ENCODE results near the gene YJEFN3. TPM values are rescaled to one million over a fixed set of nuclear protein-coding genes. Genes with fewer than 3 reads are reported as not detected.

Gene YJEFN3
- 15.0 and 18.1 TPM in 2 replicates for total RNA-seq
- long read RNA-seq = 0 reads

DNA sequence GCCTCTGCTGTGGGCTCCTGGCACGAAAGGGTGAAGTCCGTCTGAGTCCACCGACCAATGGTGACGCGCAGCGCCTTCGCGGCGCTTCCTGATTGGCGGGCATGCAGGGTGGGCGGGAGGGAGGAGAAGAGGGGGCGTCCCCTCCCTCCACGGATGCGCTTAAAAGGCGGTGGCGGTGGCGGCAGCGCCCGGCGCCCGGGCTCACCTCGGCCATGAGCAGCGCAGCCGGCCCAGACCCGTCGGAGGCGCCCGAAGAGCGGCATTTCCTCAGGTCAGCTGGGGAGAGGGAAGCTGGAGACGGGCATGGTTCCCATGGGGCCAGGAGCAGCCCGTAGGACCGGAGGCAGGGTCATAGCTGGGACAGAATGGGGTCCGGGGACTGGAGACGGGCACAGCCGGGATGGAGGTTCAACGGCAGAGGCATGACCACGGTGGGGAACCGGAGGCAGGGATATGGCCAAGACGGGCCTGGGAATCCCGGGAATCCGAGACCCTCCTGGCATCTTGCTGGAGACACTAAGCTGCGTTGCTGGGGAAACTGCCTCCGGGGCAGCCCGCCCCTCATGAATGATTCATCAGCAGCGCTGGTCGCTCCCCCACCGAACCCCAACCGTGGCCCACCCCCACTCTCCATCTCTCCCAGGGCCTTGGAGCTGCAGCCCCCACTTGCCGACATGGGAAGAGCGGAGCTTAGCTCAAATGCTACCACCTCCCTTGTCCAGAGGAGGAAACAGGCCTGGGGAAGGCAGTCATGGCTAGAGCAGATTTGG lies at the start of gene YJEFN3:
Gene YJEFN3 (plus strand): TSS at position 191 of the 770 bp plus-strand sequence. CDS start 22 bp downstream, at position 213.
- DNase-seq (ENCODE audit: low read depth, low spot score) = no peak
- Mint-ChIP-seq H3K36me3 (ENCODE audit: low read depth) (peaks cover 4% of the 10 kb centered on the region), H3K9me3 (no peaks in the 10 kb centered on the region), H3K4me3 (peak within 1 kb of the TSS; percentile 32), H3K4me1 (peaks cover 48% of the 10 kb centered on the region), H3K27me3 (ENCODE audit: low read depth) (peaks cover 6% of the 10 kb centered on the region), H3K27ac (ENCODE audit: unreplicated experiment) (peak within 1 kb of the TSS; percentile 67)
- no peak for TF ChIP-seq CTCF (conservative IDR thresholded peaks at IDR 0.05)

DNA sequence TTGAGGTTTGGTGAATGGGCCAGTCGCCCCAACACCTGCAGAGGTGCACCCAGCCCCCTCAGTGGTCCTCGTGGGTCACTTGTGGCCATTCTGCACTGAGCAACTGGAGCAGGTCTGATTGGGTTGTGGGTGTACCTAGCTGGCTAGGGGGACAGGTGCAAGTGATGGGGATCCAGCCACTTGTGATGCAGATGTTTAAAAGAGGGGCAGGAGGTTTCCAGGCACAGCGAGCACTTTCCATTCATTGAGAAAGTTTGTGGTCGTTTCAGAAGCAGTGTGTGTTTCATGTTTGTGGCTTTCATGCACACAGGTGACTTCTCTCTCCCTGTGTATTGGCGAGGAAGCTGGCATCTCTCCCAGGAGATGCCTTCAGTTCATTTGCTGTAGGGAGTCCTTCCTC lies 48.0 kb upstream of the YJEFN3 start:
- Mint-ChIP-seq H3K4me3 (no peak overlapping the region), H3K4me1 (peaks cover 15% of the 10 kb centered on the region), H3K27me3 (ENCODE audit: low read depth) (no peaks in the 10 kb centered on the region), H3K27ac (ENCODE audit: unreplicated experiment) (peak overlapping the region; percentile 81), H3K9me3 (no peaks in the 10 kb centered on the region), H3K36me3 (ENCODE audit: low read depth) (no peaks in the 10 kb centered on the region)
- no peak for DNase-seq (ENCODE audit: low read depth, low spot score)
- TF ChIP-seq CTCF (conservative IDR thresholded peaks at IDR 0.05) = no peak

GRCh38 chr19:19482809-19483596 lies 45.7 kb upstream of the YJEFN3 start:
- Mint-ChIP-seq H3K4me3 (peak overlapping the region; percentile 34), H3K4me1 (peaks cover 18% of the 10 kb centered on the region)
- DNase-seq (ENCODE audit: low read depth, low spot score) = no peak

DNA sequence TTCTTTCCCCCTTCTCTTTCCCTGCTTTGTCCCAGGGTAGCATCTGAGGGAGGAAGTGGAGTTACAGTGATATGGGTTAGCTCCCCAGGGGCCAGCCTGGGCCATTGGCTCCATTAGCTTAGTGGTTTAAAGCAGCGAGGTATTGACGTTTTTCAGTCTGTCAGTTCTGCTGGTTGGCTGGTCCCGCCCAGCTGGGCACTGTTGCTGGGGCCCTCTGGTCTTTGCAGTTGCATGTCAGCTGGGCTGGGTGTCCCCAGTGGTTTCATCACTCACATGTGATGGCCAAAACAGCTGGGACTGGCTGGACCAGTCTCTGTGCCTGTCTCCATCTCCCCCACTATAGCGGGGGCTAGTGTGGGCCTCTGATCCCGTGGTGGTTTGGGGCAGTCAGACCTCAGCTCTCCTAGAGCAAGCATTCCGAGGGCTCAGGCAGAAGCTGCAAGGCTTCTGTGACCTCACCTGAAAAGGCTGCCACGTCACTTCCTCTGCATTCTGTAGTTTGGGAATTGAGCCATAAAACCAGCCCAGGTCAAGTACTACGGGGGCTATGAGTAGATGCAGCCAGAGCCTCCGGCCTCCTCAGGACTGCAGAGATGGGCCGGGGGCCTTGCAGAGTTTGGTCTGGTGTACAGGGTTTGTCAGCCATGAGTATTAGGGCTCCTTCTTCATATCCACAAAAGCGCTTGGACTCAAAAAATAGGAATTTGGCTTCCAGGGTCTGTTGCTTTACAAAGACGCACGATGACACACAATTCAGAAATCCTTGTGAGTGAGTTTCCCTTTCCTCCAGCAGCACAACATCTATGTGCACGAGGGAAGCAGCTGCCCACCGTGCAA lies 43.3 kb upstream of the YJEFN3 start:
- DNase-seq (ENCODE audit: low read depth, low spot score) = no peak
- TF ChIP-seq CTCF (conservative IDR thresholded peaks at IDR 0.05) = no peak
- Mint-ChIP-seq H3K36me3 (ENCODE audit: low read depth) (no peaks in the 10 kb centered on the region), H3K4me1 (peaks cover 39% of the 10 kb centered on the region), H3K27ac (ENCODE audit: unreplicated experiment) (peak overlapping the region; percentile 54), H3K4me3 (no peak overlapping the region), H3K27me3 (ENCODE audit: low read depth) (no peaks in the 10 kb centered on the region), H3K9me3 (no peaks in the 10 kb centered on the region)

More at GRCh38 chr19:19482809-19483596, 45.7 kb upstream of the YJEFN3 start:
- H3K9me3 Mint-ChIP-seq = no peaks in the 10 kb centered on the region
- H3K36me3 Mint-ChIP-seq (ENCODE audit: low read depth) = no peaks in the 10 kb centered on the region
- H3K27me3 Mint-ChIP-seq (ENCODE audit: low read depth) = no peaks in the 10 kb centered on the region
- no peak for TF ChIP-seq CTCF (conservative IDR thresholded peaks at IDR 0.05)
- H3K27ac Mint-ChIP-seq (ENCODE audit: unreplicated experiment) = peak overlapping the region; percentile 96

GRCh38 chr19:19485998-19486290 lies 42.8 kb upstream of the YJEFN3 start:
- H3K36me3 Mint-ChIP-seq (ENCODE audit: low read depth) = no peaks in the 10 kb centered on the region
- H3K9me3 Mint-ChIP-seq = no peaks in the 10 kb centered on the region
- H3K4me1 Mint-ChIP-seq = peaks cover 42% of the 10 kb centered on the region
- DNase-seq (ENCODE audit: low read depth, low spot score) = no peak
- H3K27me3 Mint-ChIP-seq (ENCODE audit: low read depth) = no peaks in the 10 kb centered on the region
- no peak for TF ChIP-seq CTCF (conservative IDR thresholded peaks at IDR 0.05)
- H3K27ac Mint-ChIP-seq (ENCODE audit: unreplicated experiment) = no peak overlapping the region
- H3K4me3 Mint-ChIP-seq = no peak overlapping the region
